SJCRH30 (cell line): Measurements from ENCODE around the gene ZBTB43. TPM values are rescaled to one million over a fixed set of nuclear protein-coding genes. Genes with fewer than 3 reads are reported as not detected.
"Not testable (repeated sequence)": the region's sequence is repeated elsewhere in the genome, so short reads cannot be mapped to it uniquely, and the experiment has no call there.

ENCODE experiments used
- DNase-seq, 2 experiments: peaks; one replicate each; pipeline ENCODE4 v3.0.0-alpha.2; 2015 to 2020
- H3K27ac ChIP-seq: fragments of 250-450 bp; sonication (Bioruptor Pico); 2 replicates; pipeline ENCODE4 v1.5.1; 2020; ENCODE audit warnings: mild to moderate bottlenecking, moderate library complexity
- H3K27me3 ChIP-seq: fragments of 250-450 bp; sonication (Bioruptor Pico); 2 replicates; pipeline ENCODE4 v1.5.1; 2020; ENCODE audit warnings: mild to moderate bottlenecking, moderate library complexity
- H3K36me3 ChIP-seq: fragments of 250-450 bp; sonication (Bioruptor Pico); 2 replicates; pipeline ENCODE4 v1.5.1; 2020; ENCODE audit warnings: mild to moderate bottlenecking, moderate library complexity
- H3K4me1 ChIP-seq: fragments of 250-450 bp; sonication (Bioruptor Pico); 2 replicates; pipeline ENCODE4 v1.5.1; 2020; ENCODE audit warnings: mild to moderate bottlenecking, moderate library complexity
- H3K4me3 ChIP-seq: fragments of 250-450 bp; sonication (Bioruptor Pico); 2 replicates; pipeline ENCODE4 v1.5.1; 2020; ENCODE audit warnings: mild to moderate bottlenecking, moderate library complexity
- H3K9me3 ChIP-seq: fragments of 250-450 bp; sonication (Bioruptor Pico); replicated peaks from 2 replicates; pipeline ENCODE4 v1.5.1; 2020; ENCODE audit warnings: mild to moderate bottlenecking, moderate library complexity
- total RNA-seq: library from RNA; depleted of rRNA; stranded (reverse); fragments of >200 nt; shearing (Covaris generic); gene quantifications from 2 replicates; pipeline ENCODE4 v1.2.3, GENCODE V29; 2014; rRNA removed

Gene ZBTB43
- total RNA-seq = 16.2 and 18.0 TPM in 2 replicates

- DNase-seq = peak; percentile 99
- Histone ChIP-seq H3K36me3 (peaks cover 15% of the 10 kb centered on the region), H3K4me3 (peak within 1 kb of the TSS; percentile 92), H3K27me3 (no peaks in the 10 kb centered on the region), H3K9me3 (no peaks in the 10 kb centered on the region), H3K27ac (peak within 1 kb of the TSS; percentile 93), H3K4me1 (peaks cover 8% of the 10 kb centered on the region; the same call in 1 of the 2 replicates)
Measured at GRCh38 chr9:126804696-126805553, at the start of gene ZBTB43. ZBTB43 (plus strand) TSS chr9:126805040; CDS start chr9:126832510, 27,470 bp downstream.

- Histone ChIP-seq H3K4me1 (peaks cover 9% of the 10 kb centered on the region; the same call in 1 of the 2 replicates), H3K4me3 (no peak overlapping the region), H3K27ac (no peak overlapping the region), H3K36me3 (no peaks in the 10 kb centered on the region), H3K9me3 (no peaks in the 10 kb centered on the region), H3K27me3 (peaks cover 7% of the 10 kb centered on the region)
- DNase-seq = no peak
Measured at GRCh38 chr9:126755317-126755875, 49.4 kb upstream of the ZBTB43 start.

- peaks cover 9% of the 10 kb centered on the region; the same call in 1 of the 2 replicates for H3K4me1 ChIP-seq
- H3K36me3 ChIP-seq = no peaks in the 10 kb centered on the region
- no peak for DNase-seq
- H3K27ac ChIP-seq = no peak overlapping the region
- H3K27me3 ChIP-seq = peaks cover 1% of the 10 kb centered on the region
- H3K9me3 ChIP-seq = no peaks in the 10 kb centered on the region
- no peak overlapping the region for H3K4me3 ChIP-seq
Measured at GRCh38 chr9:126756238-126756637, 48.6 kb upstream of the ZBTB43 start.

- Histone ChIP-seq H3K4me3 (no peak overlapping the region), H3K27ac (no peak overlapping the region), H3K27me3 (no peaks in the 10 kb centered on the region; the same call in 1 of the 2 replicates), H3K9me3 (no peaks in the 10 kb centered on the region), H3K36me3 (no peaks in the 10 kb centered on the region), H3K4me1 (peaks cover 9% of the 10 kb centered on the region; the same call in 1 of the 2 replicates)
- DNase-seq = peak; percentile 60 to 82
Measured at GRCh38 chr9:126756876-126757415, 47.9 kb upstream of the ZBTB43 start.

GRCh38 chr9:126758916-126759585, 45.8 kb upstream of the ZBTB43 start:
- Histone ChIP-seq H3K4me1 (peaks cover 9% of the 10 kb centered on the region; the same call in 1 of the 2 replicates), H3K9me3 (no peaks in the 10 kb centered on the region), H3K36me3 (no peaks in the 10 kb centered on the region), H3K27me3 (no peaks in the 10 kb centered on the region; the same call in 1 of the 2 replicates), H3K4me3 (no peak overlapping the region), H3K27ac (no peak overlapping the region)
- DNase-seq = no peak

GRCh38 chr9:126761274-126761673, 43.6 kb upstream of the ZBTB43 start:
- Histone ChIP-seq H3K27ac (no peak overlapping the region), H3K4me1 (peaks cover 8% of the 10 kb centered on the region; the same call in 1 of the 2 replicates), H3K36me3 (no peaks in the 10 kb centered on the region), H3K4me3 (no peak overlapping the region), H3K27me3 (no peaks in the 10 kb centered on the region; the same call in 1 of the 2 replicates), H3K9me3 (no peaks in the 10 kb centered on the region)
- DNase-seq = no peak

GRCh38 chr9:126763130-126763764, 41.6 kb upstream of the ZBTB43 start:
- H3K4me1 ChIP-seq = no peaks in the 10 kb centered on the region
- H3K27me3 ChIP-seq = no peaks in the 10 kb centered on the region
- peak; percentile 40 to 53 for DNase-seq
- H3K4me3 ChIP-seq = no peak overlapping the region
- no peaks in the 10 kb centered on the region for H3K9me3 ChIP-seq
- no peak overlapping the region for H3K27ac ChIP-seq
- H3K36me3 ChIP-seq = no peaks in the 10 kb centered on the region

GRCh38 chr9:126773004-126773607, 31.7 kb upstream of the ZBTB43 start:
- no peak overlapping the region for H3K27ac ChIP-seq
- H3K36me3 ChIP-seq = no peaks in the 10 kb centered on the region
- peak in 1 of 2 experiments; percentile 39 for DNase-seq
- no peaks in the 10 kb centered on the region for H3K9me3 ChIP-seq
- no peaks in the 10 kb centered on the region for H3K4me1 ChIP-seq
- H3K27me3 ChIP-seq = no peaks in the 10 kb centered on the region
- H3K4me3 ChIP-seq = no peak overlapping the region

- Histone ChIP-seq H3K9me3 (no peaks in the 10 kb centered on the region), H3K36me3 (no peaks in the 10 kb centered on the region), H3K27me3 (no peaks in the 10 kb centered on the region), H3K4me3 (no peak overlapping the region), H3K27ac (no peak overlapping the region), H3K4me1 (no peaks in the 10 kb centered on the region)
- DNase-seq = no peak
Measured at GRCh38 chr9:126775926-126776325, 28.9 kb upstream of the ZBTB43 start.

- no peaks in the 10 kb centered on the region for H3K4me1 ChIP-seq
Measured at GRCh38 chr9:126777733-126778132, 27.1 kb upstream of the ZBTB43 start.

GRCh38 chr9:126778141-126778540, 26.7 kb upstream of the ZBTB43 start:
- no peak overlapping the region for H3K4me3 ChIP-seq
- H3K27me3 ChIP-seq = no peaks in the 10 kb centered on the region
- no peaks in the 10 kb centered on the region for H3K4me1 ChIP-seq
- no peaks in the 10 kb centered on the region for H3K36me3 ChIP-seq
- no peak for DNase-seq
- H3K9me3 ChIP-seq = no peaks in the 10 kb centered on the region
- no peak overlapping the region for H3K27ac ChIP-seq

More at GRCh38 chr9:126777733-126778132, 27.1 kb upstream of the ZBTB43 start:
- Histone ChIP-seq H3K27me3 (no peaks in the 10 kb centered on the region), H3K27ac (no peak overlapping the region), H3K4me3 (no peak overlapping the region), H3K9me3 (no peaks in the 10 kb centered on the region), H3K36me3 (no peaks in the 10 kb centered on the region)
- no peak for DNase-seq

GRCh38 chr9:126778696-126779095, 26.1 kb upstream of the ZBTB43 start:
- DNase-seq, H3K4me3 ChIP-seq, H3K9me3 ChIP-seq, H3K27me3 ChIP-seq, H3K27ac ChIP-seq, H3K4me1 ChIP-seq, H3K36me3 ChIP-seq: not testable (repeated sequence)

- Histone ChIP-seq H3K9me3 (no peaks in the 10 kb centered on the region), H3K27ac (no peak overlapping the region), H3K4me1 (no peaks in the 10 kb centered on the region), H3K27me3 (no peaks in the 10 kb centered on the region), H3K4me3 (peak overlapping the region; percentile 45), H3K36me3 (no peaks in the 10 kb centered on the region)
- peak; percentile 90 to 95 for DNase-seq
Measured at GRCh38 chr9:126781186-126782052, 23.4 kb upstream of the ZBTB43 start.
